K562 treated with DMSO at 1 percent for 4 hours (cell line): ENCODE measurements around the gene PCDHGB2. TPM values are rescaled to one million over a fixed set of nuclear protein-coding genes. Genes with fewer than 3 reads are reported as not detected.

ENCODE experiments used
- total RNA-seq: library from RNA; unstranded; fragments of 300-600 nt; gene quantifications from 2 replicates; pipeline ENCODE4 v1.2.3, GENCODE V29; 2022; ENCODE audit not compliant: insufficient read depth

The PCDHGB2 gene
- total RNA-seq, 1 experiment from 2014 or later, result 0.70 TPM

DNA sequence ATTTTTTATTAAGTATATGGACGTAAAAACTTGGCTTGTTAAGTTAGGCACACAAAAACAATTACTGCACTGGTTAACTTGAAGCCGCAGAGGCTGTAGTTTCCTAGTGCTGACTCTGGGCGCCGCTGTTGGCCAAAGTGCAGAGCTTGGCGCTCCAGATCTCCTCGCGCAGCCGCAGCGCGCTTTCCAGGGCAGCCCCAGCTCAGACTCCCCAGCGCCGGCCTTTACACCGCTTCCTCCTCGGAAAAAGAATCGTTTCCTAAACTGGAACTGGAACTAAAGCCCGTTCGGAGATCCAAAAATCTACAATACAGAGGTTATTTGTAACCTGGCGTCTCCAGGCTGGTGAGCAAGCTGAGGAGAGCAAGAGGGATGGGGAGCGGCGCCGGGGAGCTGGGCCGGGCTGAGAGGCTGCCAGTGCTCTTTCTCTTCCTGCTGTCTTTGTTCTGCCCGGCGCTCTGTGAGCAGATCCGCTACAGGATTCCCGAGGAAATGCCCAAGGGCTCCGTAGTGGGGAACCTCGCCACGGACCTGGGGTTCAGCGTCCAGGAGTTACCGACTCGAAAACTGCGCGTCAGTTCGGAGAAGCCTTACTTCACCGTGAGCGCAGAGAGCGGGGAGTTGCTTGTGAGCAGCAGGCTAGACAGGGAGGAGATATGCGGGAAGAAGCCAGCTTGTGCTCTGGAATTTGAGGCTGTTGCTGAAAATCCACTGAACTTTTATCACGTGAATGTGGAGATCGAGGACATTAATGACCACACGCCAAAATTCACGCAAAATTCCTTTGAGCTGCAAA, 38.2 kb downstream of the PCDHGB2 start, which contains the start of gene PCDHGB5:
Gene PCDHGB5, plus strand, starts transcription at position 192 of the 796 bp plus-strand sequence. Its CDS starts 181 bp downstream, at position 373.

DNA sequence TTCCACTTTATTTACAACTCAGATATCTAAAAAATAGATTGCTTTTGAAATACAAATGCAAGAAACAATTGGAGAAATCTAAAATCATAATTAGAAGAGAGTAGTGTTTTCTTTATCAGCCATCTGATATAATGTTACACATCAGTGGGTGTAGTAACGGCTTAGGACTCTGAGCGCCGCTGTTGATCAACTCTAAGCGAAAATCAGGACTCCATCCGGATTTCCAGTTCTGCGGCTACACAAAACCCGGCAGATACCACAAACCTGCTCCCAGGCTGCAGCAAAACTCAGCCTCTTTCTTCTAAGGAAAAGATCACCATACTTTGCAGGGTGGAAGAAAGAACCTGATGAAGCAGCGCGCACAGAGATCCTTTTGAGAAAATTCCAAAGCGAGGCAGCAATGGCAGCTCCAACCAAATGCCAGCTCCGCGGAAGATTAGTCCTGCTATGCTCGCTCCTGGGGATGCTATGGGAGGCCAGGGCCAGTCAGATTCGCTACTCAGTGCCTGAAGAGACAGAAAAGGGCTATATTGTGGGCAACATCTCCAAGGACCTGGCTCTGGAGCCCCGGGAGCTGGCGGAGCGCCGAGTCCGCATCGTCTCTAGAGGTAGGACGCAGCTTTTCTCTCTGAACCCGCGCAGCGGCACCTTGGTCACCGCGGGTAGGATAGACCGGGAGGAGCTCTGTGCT, 42.9 kb downstream of the PCDHGB2 start, which contains the start of gene PCDHGA9:
Gene PCDHGA9, plus strand, starts transcription at position 226 of the 691 bp plus-strand sequence. Its CDS starts 175 bp downstream, at position 401.

GRCh38 chr5:141407790-141408505, 48.2 kb downstream of the PCDHGB2 start, which contains the start of gene PCDHGB6:
TSS of gene PCDHGB6 (plus strand) at chr5:141408021. CDS start at chr5:141408203, 182 bp downstream.

Other genes with a start within 250 kb of the PCDHGB2 start
- gene PCDHB4, start 238.2 kb upstream of the PCDHGB2 start, total RNA-seq, result not detected in 2 replicates
- not detected in 2 replicates for gene PCDHB5, start 224.8 kb upstream of the PCDHGB2 start, total RNA-seq
- not detected in 2 replicates for gene PCDHB6, start 209.9 kb upstream of the PCDHGB2 start, total RNA-seq
- not detected in 2 replicates for gene PCDHB7, start 187.3 kb upstream of the PCDHGB2 start, total RNA-seq
- gene PCDHB8, start 182.2 kb upstream of the PCDHGB2 start, total RNA-seq, result not detected in 2 replicates
- gene PCDHB16, start 177.6 kb upstream of the PCDHGB2 start, total RNA-seq, result not detected in 2 replicates
- gene PCDHB9, start 172.8 kb upstream of the PCDHGB2 start, total RNA-seq, result not detected in 2 replicates
- gene PCDHB10, start 167.6 kb upstream of the PCDHGB2 start, total RNA-seq, result not detected in 2 replicates
- gene PCDHB11, start 160.4 kb upstream of the PCDHGB2 start, total RNA-seq, result not detected in 2 replicates
- not detected in 2 replicates for gene PCDHB12, start 151.3 kb upstream of the PCDHGB2 start, total RNA-seq
- gene PCDHB13, start 146.1 kb upstream of the PCDHGB2 start, total RNA-seq, result not detected in 2 replicates
- gene PCDHB14, start 136.7 kb upstream of the PCDHGB2 start, total RNA-seq, result not detected in 2 replicates
- not detected in 2 replicates for gene PCDHB15, start 114.6 kb upstream of the PCDHGB2 start, total RNA-seq
- not detected in 2 replicates for gene SLC25A2, start 55.9 kb upstream of the PCDHGB2 start, total RNA-seq
- gene TAF7, start 39.2 kb upstream of the PCDHGB2 start, total RNA-seq, result 87.4 and 92.8 TPM in 2 replicates
- gene PCDHGA1, start 29.5 kb upstream of the PCDHGB2 start, total RNA-seq, result 0.37 TPM in 1 of 2 replicates, not detected in the other
- gene PCDHGA2, start 21.2 kb upstream of the PCDHGB2 start, total RNA-seq, result 0.12 TPM in 1 of 2 replicates, not detected in the other
- gene PCDHGA3, start 16.2 kb upstream of the PCDHGB2 start, total RNA-seq, result 0.46 TPM in 1 of 2 replicates, not detected in the other
- gene PCDHGB1, start 9.9 kb upstream of the PCDHGB2 start, total RNA-seq, result not detected in 2 replicates
- gene PCDHGA4, start 5.0 kb upstream of the PCDHGB2 start, total RNA-seq, result 0.42 and 0.76 TPM in 2 replicates
- gene PCDHGA5, start 4.2 kb downstream of the PCDHGB2 start, total RNA-seq, result 0.16 TPM in 1 of 2 replicates, not detected in the other
- gene PCDHGB3, start 10.2 kb downstream of the PCDHGB2 start, total RNA-seq, result 0.51 and 0.74 TPM in 2 replicates
- 0.27 and 0.35 TPM in 2 replicates for gene PCDHGA6, start 13.9 kb downstream of the PCDHGB2 start, total RNA-seq
- gene PCDHGA7, start 22.7 kb downstream of the PCDHGB2 start, total RNA-seq, result not detected in 2 replicates
- 0.21 TPM in 1 of 2 replicates, not detected in the other for gene PCDHGB4, start 27.7 kb downstream of the PCDHGB2 start, total RNA-seq
- gene PCDHGA8, start 32.6 kb downstream of the PCDHGB2 start, total RNA-seq, result 0.24 TPM in 1 of 2 replicates, not detected in the other
- not detected in 2 replicates for gene PCDHGB5, start 38.0 kb downstream of the PCDHGB2 start, total RNA-seq
- gene PCDHGA9, start 42.8 kb downstream of the PCDHGB2 start, total RNA-seq, result not detected in 2 replicates
- gene PCDHGB6, start 48.0 kb downstream of the PCDHGB2 start, total RNA-seq, result not detected in 2 replicates
- gene PCDHGA10, start 53.0 kb downstream of the PCDHGB2 start, total RNA-seq, result not detected in 2 replicates
- not detected in 2 replicates for gene PCDHGB7, start 57.7 kb downstream of the PCDHGB2 start, total RNA-seq
- not detected in 2 replicates for gene PCDHGA11, start 61.1 kb downstream of the PCDHGB2 start, total RNA-seq
- gene PCDHGA12, start 70.5 kb downstream of the PCDHGB2 start, total RNA-seq, result not detected in 2 replicates
- gene PCDHGC3, start 116.0 kb downstream of the PCDHGB2 start, total RNA-seq, result not detected in 2 replicates
- not detected in 2 replicates for gene PCDHGC4, start 125.0 kb downstream of the PCDHGB2 start, total RNA-seq
- gene PCDHGC5, start 129.1 kb downstream of the PCDHGB2 start, total RNA-seq, result not detected in 2 replicates